Measurements from ENCODE around the gene PFDN6.
A peak's percentile ranks its signal among the peaks of the same experiment; 100 is the strongest.

Gene PFDN6

DNA sequence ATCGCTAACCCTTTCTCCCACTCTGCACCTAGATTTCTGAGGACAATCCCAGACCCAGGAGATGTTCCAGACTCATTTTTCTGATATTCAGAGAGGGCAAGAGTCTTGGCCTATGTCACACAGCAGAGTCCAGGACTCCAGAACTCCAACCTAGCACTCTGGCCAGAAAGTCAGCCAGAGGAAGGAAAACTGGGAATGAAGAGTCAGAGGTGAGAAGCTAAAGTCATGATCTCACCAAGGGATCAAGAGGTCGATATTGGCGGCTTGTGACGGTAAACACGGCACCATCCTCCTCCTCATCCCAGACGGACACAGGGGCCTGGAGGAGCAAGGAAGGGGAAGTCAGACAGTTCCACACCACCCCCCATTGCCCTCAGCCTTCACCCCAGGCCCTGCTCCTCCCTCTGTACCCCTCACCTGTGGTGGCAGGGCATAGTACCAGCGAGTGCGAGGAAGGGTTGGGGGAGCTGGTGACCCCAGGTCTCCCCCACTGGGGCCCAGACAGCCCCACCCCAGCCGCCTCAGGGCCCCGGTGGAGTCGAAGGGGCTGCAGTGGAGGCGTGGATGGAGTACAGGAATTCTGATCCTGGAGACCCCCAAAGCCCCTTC, 7.5 kb downstream of the PFDN6 start:
- DNase-seq (ENCODE audit: low read depth), result no peak
- peak overlapping the region; percentile 77 for H3K4me3 ChIP-seq (ENCODE audit: control insufficient read depth, low read depth, low read length)
- TF ChIP-seq CTCF (IDR thresholded peaks at IDR 0.05; ENCODE audit: control insufficient read depth, insufficient read depth, low read depth, low read length, missing control alignments), result no peak

GRCh38 chr6:33297406-33297955, 8.1 kb downstream of the PFDN6 start:
- TF ChIP-seq CTCF (IDR thresholded peaks at IDR 0.05; ENCODE audit: control insufficient read depth, insufficient read depth, low read depth, low read length, missing control alignments), result no peak
- peak overlapping the region; percentile 77 for H3K4me3 ChIP-seq (ENCODE audit: control insufficient read depth, low read depth, low read length)
- DNase-seq (ENCODE audit: low read depth), result no peak

- TF ChIP-seq CTCF (IDR thresholded peaks at IDR 0.05; ENCODE audit: control insufficient read depth, insufficient read depth, low read depth, low read length, missing control alignments), result no peak
- no peak for DNase-seq (ENCODE audit: low read depth)
- H3K4me3 ChIP-seq (ENCODE audit: control insufficient read depth, low read depth, low read length), result peak overlapping the region; percentile 77
Measured at GRCh38 chr6:33297956-33298772, 8.8 kb downstream of the PFDN6 start.

- peak within 1 kb of the TSS; percentile 77 for H3K4me3 ChIP-seq (ENCODE audit: control insufficient read depth, low read depth, low read length)
- no peak for TF ChIP-seq CTCF (IDR thresholded peaks at IDR 0.05; ENCODE audit: control insufficient read depth, insufficient read depth, low read depth, low read length, missing control alignments)
- no peak for DNase-seq (ENCODE audit: low read depth)
Measured at GRCh38 chr6:33298773-33299236, 9.4 kb downstream of the PFDN6 start, which contains the start of gene RGL2. RGL2 (minus strand) TSS chr6:33298942; CDS start chr6:33298610, 332 bp downstream.

DNA sequence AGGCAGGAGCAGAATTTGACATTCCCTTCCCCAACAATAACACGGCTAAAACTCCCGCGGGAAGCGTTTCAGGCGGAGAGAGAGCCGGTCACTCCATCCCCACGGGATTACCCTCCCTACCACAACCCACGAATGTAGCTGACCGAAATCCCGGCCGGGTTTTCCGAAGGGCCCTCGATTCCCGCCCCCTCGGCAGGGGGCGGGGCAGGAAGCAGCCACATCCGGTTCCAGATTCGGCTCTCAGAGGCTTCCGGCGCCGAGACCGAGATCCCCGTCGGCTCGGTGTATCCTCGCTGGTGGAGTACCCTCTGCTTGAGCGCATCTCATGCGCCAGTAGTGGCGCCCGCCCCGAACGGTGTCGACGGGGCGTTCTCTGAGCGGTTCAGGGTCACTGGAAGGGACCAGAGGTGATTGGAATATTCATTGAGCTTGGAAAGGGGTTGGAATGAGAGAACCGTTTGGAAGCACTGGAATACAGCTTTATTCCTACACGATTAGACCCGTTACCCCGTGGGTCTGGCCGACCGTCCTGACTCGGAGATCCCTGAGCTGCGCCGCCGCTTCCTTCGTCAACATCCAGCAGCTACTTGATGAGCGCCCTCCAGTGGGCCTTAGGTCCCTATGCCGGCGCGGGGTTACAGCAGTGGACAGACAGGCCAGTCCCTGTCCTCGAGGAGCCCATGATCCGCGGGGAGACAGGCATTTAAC, 10.0 kb downstream of the PFDN6 start:
- H3K4me3 ChIP-seq (ENCODE audit: control insufficient read depth, low read depth, low read length), result peak overlapping the region; percentile 77
- peak; percentile 84 for TF ChIP-seq CTCF (IDR thresholded peaks at IDR 0.05; ENCODE audit: control insufficient read depth, insufficient read depth, low read depth, low read length, missing control alignments)
- peak; percentile 62 for DNase-seq (ENCODE audit: low read depth)

- no peak overlapping the region for H3K4me3 ChIP-seq (ENCODE audit: control insufficient read depth, low read depth, low read length)
Measured at GRCh38 chr6:33301877-33302276, 12.5 kb downstream of the PFDN6 start.

More at GRCh38 chr6:33301877-33302276, 12.5 kb downstream of the PFDN6 start:
- TF ChIP-seq CTCF (IDR thresholded peaks at IDR 0.05; ENCODE audit: control insufficient read depth, insufficient read depth, low read depth, low read length, missing control alignments), result no peak
- no peak for DNase-seq (ENCODE audit: low read depth)

Measured in AG09309 (cell line).